Right kidney (tissue), 9 donors: ENCODE data around the gene TFDP3.

Source experiments
- DNase-seq: peaks from one replicate; pipeline ENCODE4 v3.0.0-alpha.2; 2016
- long read RNA-seq, 8 donors: transcript quantifications; one replicate each; lab custom pipeline, GENCODE V29; 2026

Gene TFDP3, protein sequence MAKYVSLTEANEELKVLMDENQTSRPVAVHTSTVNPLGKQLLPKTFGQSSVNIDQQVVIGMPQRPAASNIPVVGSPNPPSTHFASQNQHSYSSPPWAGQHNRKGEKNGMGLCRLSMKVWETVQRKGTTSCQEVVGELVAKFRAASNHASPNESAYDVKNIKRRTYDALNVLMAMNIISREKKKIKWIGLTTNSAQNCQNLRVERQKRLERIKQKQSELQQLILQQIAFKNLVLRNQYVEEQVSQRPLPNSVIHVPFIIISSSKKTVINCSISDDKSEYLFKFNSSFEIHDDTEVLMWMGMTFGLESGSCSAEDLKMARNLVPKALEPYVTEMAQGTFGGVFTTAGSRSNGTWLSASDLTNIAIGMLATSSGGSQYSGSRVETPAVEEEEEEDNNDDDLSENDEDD
- long read RNA-seq, donor 1: 0 reads
- long read RNA-seq, donor 2: 0 reads
- long read RNA-seq, donor 3: 0 reads
- long read RNA-seq, donor 4: 0 reads
- long read RNA-seq, donor 5: 0 reads
- long read RNA-seq, donor 6, partial matches to known transcripts: 0 of 1 reads
- long read RNA-seq, donor 6, other reads (novel, unspliced or antisense): 0 of 1 reads
- long read RNA-seq, donor 7, partial matches to known transcripts: 0 of 1 reads
- long read RNA-seq, donor 7, other reads (novel, unspliced or antisense): 0 of 1 reads
- long read RNA-seq, donor 8: 0 reads

DNA sequence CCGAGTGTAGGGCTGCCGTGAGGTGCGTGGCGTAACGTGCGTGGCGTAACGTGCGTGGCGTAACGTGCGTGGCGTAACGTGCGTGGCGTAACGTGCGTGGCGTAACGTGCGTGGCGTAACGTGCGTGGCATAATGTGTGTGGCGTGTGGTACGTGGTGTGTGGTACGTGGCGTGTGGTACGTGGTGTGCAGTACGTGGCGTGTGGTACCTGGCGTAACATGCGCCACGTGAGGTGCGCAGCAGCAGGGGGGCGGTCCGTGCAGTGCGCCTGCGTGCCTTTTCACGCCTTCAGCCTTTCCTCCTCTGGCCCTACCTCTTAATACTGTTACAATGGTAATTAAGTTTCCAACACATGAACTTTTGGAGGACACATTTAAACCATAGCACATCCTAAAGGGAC, at the start of gene TFDP3:
Gene TFDP3, minus strand, starts transcription at position 26 of the 400 bp plus-strand sequence. CDS start 95 bp downstream, outside the sequence.
- DNase-seq: no peak

- no peak for DNase-seq
These were observed 49.5 kb upstream of the TFDP3 start for GRCh38 chrX:133267621-133268020.

- DNase-seq: peak; percentile 16
These were observed 47.2 kb upstream of the TFDP3 start for GRCh38 chrX:133265331-133265730.

- no peak for DNase-seq
These were observed 40.3 kb upstream of the TFDP3 start for GRCh38 chrX:133258481-133258880.

- DNase-seq: no peak
These were observed 36.5 kb upstream of the TFDP3 start for GRCh38 chrX:133254666-133255065.

GRCh38 chrX:133251204-133251603, 33.0 kb upstream of the TFDP3 start:
- DNase-seq: no peak

DNA sequence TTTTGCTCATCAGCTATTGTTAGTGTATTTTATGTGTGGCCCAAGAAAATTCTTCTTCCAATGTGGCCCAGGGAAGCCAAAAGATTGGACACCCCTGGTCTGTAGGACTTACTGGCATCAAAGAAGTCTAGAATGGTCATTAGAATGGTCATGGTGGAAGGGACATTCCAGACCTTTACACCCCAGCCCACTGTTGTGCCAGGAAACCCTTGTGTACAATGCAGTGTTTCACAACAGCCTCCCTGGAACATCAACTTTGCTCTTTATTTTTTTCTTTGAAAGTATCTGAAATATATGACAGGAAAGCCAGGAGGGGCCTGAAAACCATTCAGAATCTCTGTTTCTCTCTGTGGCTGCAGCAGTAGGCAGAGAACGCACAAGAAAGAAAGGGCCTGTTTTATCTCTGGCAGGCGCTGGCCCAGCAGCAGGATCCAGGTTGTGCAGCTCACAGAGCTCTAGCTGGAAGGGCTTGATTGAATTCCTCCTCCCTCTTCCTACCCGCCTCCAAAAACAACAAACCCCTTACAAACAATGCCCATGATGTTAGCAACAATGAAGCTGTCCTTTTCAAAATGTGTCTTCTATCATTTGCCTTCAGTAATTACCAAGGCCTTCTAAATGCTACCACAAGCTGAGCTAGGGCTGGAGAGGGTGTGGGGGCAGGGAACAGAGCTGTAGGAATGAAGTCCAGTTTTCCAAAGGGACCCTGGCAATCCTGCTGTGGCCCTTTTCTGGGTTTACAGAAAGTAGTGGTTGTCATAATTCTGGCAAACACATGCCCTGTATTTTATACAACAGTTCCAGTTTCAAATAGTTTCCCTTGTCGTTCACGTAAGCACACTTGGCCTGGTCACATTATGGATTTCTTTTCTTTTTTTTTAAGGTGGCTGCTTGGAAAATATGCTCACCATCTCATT, 32.3 kb upstream of the TFDP3 start:
- DNase-seq: no peak

GRCh38 chrX:133249266-133250058, 31.3 kb upstream of the TFDP3 start:
- no peak for DNase-seq

GRCh38 chrX:133248177-133248576, 30.0 kb upstream of the TFDP3 start:
- no peak for DNase-seq

- no peak for DNase-seq
These were observed 28.8 kb upstream of the TFDP3 start for GRCh38 chrX:133246921-133247320.

DNA sequence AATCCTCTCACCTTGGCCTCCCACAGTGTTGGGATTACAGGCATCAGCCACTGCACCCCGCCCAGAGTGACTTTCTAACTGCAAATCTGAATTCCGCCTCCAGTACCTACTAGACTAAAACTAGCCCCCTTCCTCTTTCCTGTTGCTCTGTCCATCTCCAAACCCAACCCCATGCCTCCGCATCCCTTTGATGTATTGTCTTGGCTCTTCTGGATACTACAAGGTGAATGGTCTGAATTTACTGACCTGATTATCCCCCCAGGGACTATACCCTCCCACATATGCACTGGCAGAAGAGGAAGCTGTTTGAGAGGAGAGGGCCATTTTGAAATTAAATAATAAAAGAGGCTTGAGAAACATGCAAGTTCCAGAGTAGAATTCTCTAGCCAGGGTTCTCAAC, 17.7 kb upstream of the TFDP3 start:
- DNase-seq: no peak

DNA sequence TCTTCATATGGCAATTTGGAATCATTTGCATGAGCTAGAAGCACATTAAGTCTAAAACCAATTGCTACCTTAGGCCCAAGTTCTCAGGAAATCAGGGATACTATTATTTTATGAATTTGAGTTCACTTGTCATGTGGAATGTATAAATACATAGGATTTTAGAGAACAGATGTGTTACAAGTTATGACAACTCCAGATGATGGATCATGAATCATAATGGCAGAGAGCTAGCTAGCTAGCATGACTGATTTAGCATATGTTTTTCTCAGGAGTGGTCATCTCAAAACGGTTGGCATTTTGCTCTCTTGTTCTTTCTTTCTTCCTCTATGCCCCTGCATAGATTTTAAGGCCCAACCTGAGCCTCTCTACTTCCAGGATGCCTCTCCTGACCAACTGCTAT, 14.2 kb upstream of the TFDP3 start:
- no peak for DNase-seq

DNA sequence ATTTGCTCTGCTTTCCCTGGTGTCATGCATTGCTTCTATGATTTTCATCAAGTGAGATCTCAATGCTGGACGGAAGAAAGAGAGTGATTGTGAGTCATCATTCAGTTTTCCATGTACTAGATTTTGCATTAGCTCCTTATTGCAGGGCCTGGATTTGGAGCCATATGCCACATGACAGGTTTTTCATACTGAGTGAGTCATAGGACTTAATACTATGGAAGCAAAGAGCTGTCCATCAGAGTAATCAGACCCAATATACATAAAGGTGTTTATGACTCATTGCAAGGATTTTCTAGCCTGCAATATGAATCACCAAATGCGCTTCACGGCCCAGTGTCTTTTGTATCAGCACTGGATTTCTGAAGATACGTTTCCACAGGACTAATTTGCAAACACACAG, 11.2 kb upstream of the TFDP3 start:
- DNase-seq: no peak

DNA sequence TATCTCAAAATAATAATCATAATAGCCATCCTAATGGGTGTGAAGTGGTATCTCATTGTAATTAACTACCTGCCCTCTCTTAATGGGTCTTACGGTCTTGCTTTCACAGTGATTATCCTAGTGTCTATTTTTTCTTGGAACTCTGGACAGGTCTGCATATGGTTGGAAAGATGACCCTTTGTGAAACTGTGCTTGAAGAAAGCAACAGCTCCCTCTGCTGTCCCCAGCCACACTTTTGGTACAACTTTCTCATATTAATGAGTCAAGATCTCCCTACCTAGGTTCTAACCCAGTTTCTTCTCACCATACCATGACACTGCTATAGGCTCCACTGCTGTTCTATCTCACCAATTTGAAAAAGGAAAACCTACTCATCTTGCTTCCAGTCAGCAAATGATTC, 2.4 kb downstream of the TFDP3 start:
- DNase-seq: no peak

DNA sequence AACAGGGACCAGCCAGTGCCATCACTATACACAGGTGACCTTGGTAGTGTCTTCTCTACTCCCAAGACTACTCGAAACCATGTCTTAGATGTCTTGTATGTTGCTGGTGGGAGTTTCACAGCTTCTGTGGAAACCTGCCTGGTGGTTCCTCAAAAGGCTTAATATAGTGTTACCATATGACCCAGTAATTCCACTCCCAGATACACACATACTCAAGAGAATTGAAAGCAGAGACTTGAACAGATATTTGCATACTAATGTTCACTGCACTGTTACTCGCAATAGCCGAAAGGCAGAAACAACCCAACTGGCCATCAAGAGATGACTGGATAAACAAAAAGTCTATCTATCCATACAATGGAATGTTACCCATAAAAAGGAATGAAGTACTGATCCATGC, 3.1 kb downstream of the TFDP3 start:
- DNase-seq: no peak

- DNase-seq: no peak
These were observed 3.9 kb downstream of the TFDP3 start for GRCh38 chrX:133214301-133214700.

- DNase-seq: no peak
These were observed 5.0 kb downstream of the TFDP3 start for GRCh38 chrX:133213117-133213516.

DNA sequence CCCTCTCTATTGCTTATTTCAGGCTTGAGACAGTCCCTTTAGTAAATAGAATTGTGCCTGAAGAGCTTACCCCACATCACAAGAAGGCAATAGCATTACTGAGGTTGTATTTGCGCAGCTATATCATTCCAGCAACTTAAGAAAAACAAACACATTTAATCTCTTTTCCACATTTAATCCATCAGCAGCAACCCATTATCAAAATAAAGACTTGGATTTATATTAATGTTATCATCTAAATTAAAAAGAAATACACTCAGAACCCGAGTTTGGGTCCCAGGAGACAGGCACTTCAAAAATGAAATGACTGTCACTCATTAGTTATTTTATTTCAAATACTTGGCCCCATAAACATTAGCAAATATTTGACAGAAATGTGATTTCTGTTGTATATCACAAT, 10.4 kb downstream of the TFDP3 start:
- no peak for DNase-seq

DNA sequence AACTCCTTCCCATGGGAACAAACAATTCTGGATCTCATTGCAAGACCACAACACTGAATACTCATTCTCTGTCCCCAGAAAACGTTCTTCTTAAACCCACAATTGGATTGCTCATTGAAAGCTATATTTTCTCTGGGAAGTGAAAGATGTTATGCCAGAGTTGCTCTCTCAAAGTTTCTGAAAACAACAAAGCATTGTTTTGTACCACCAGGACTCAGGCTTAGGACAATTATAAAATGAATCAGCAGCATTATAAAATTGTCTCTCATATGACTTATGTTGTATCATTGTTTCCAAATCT, 26.5 kb downstream of the TFDP3 start:
- no peak for DNase-seq

GRCh38 chrX:133190877-133191738, 27.0 kb downstream of the TFDP3 start:
- no peak for DNase-seq

GRCh38 chrX:133189195-133189594, 29.0 kb downstream of the TFDP3 start:
- no peak for DNase-seq
